Large intestine (tissue), 3 donors: ENCODE measurements around the gene PPP4R4. TPM values are rescaled to one million over a fixed set of nuclear protein-coding genes. Genes with fewer than 3 reads are reported as not detected.

Experiments used
- DNase-seq, 2 donors: peaks; one replicate each; pipeline versions ENCODE4 v3.0.0 to v3.0.0-alpha.2; 2013
- H3K27ac ChIP-seq: one replicate; pipeline ENCODE4 v1.5.1; 2013; ENCODE audit warnings: low read length
- H3K27me3 ChIP-seq: 2 replicates; pipeline ENCODE4 v1.6.1; 2013; ENCODE audit warnings: low read length; ENCODE audit not compliant: control insufficient read depth, insufficient read depth
- H3K36me3 ChIP-seq: 2 replicates; pipeline ENCODE4 v1.6.1; 2013; ENCODE audit warnings: low read length; ENCODE audit not compliant: control insufficient read depth, insufficient read depth
- H3K4me1 ChIP-seq: one replicate; pipeline ENCODE4 v1.6.1; 2013; ENCODE audit warnings: low read length; ENCODE audit not compliant: control insufficient read depth, insufficient read depth
- H3K4me3 ChIP-seq: one replicate; pipeline ENCODE4 v1.5.1; 2013; ENCODE audit warnings: low read length
- H3K9me3 ChIP-seq: one replicate; pipeline ENCODE4 v1.6.1; 2013; ENCODE audit warnings: mild to moderate bottlenecking, low read depth, low read length, moderate library complexity; ENCODE audit not compliant: control insufficient read depth
- WGBS: methylation state at CpG from one replicate; pipeline ENCODE4 v1.1.5; 2013; ENCODE audit warnings: low lambda C conversion rate; ENCODE audit not compliant: insufficient coverage; 5-methylcytosine and 5-hydroxymethylcytosine counted together
- polyA plus RNA-seq: library from polyadenylated mRNA; unstranded; fragments of 120-200 nt; gene quantifications from one replicate; pipeline ENCODE4 v1.2.1, GENCODE V29; 2013

Gene PPP4R4
- polyA plus RNA-seq, 1 donor, result 0.16 TPM

GRCh38 chr14:94163796-94164195, 10.3 kb upstream of the PPP4R4 start:
- H3K27ac ChIP-seq, result no peak overlapping the region
- WGBS, result no CpG with 5 or more reads among the region's 5 CpGs
- no peaks in the 10 kb centered on the region for H3K4me1 ChIP-seq
- peaks cover 23% of the 10 kb centered on the region for H3K27me3 ChIP-seq
- DNase-seq, result no peak
- no peaks in the 10 kb centered on the region for H3K9me3 ChIP-seq
- H3K36me3 ChIP-seq, result no peaks in the 10 kb centered on the region
- no peak overlapping the region for H3K4me3 ChIP-seq

DNA sequence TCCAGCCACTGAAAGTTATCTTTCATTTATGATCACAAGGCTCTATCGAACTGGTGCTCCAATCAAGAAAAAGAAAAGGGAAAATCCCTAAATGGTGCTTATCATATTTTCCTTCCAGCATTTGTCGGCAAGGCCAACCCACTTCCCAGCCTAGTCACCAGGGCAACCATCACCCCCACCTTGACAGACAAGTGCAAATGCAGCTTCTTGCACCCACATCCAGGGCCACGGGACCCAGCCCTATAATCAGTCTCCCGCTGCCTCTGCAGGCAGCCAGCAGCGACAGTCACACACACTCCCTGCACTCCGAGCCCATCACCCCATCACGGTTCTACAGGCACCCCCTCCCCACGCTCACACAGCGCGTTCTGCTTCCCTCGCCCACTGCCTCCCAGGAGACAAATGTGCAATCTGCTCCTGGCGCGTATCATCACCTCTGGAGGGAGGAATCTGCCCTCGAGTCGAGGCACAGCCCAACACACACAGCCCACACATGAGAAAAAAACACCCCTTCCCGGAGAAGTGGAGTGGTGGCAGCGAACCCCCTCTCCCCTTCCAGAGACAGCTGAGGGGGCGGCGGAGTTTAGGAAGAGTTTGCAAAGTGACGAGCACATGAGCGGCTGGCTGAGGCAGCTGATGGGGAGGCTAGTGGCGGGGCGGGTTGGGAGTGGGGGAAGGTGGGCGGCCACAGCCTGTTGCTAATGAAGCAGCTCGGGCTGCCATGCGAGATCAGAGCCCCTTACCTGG, 9.3 kb upstream of the PPP4R4 start:
- no CpG with 5 or more reads among the region's 26 CpGs for WGBS

DNA sequence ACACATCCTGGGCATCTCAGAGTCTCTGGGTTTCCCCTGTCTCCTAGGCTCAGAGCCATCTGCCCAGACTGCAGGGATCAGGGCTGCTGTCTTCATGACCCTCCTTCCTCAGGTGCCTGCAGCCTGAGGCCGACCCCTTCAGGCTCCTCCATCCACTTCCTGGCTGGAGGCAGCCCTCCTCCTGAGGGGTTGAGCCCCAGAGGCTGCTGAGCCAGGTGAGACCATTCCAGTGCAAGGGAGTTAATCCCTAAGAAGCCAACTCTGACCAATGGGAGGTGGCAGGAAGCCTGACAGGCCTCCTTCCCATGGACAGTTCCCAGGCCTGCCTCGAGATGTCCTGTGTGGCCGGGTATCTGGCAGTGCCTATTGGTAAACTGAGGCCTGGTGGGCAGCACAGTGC, 8.4 kb upstream of the PPP4R4 start:
- DNase-seq, result no peak
- WGBS, result no CpG with 5 or more reads among the region's 3 CpGs
- no peaks in the 10 kb centered on the region for H3K9me3 ChIP-seq
- no peaks in the 10 kb centered on the region for H3K36me3 ChIP-seq
- no peaks in the 10 kb centered on the region for H3K4me1 ChIP-seq
- no peak overlapping the region for H3K4me3 ChIP-seq
- no peak overlapping the region for H3K27ac ChIP-seq
- H3K27me3 ChIP-seq, result peaks cover 23% of the 10 kb centered on the region

More for the DNA sequence above, 9.3 kb upstream of the PPP4R4 start:
- H3K27me3 ChIP-seq, result peaks cover 23% of the 10 kb centered on the region
- no peak overlapping the region for H3K27ac ChIP-seq
- no peak overlapping the region for H3K4me3 ChIP-seq
- H3K36me3 ChIP-seq, result no peaks in the 10 kb centered on the region
- H3K9me3 ChIP-seq, result no peaks in the 10 kb centered on the region
- no peak for DNase-seq
- no peaks in the 10 kb centered on the region for H3K4me1 ChIP-seq

DNA sequence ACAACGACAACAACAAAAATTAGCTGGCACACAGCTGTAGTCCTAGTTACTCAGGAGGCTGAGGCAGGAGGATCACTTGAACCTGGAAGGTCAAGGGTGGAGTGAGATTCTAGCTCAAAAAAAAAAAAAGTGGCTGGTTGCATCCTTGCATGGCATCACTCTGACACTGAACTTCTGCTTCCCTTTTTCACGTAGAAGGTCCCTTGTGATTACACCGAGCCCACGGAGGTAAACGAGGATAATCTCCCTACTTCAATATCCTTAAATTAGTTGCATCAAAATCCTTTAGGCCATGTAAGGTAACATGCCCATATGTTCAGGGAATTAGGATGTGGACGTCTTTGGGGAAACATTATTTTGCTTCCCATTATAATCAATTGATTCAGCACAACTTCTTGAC, 4.0 kb upstream of the PPP4R4 start:
- H3K4me1 ChIP-seq, result peaks cover 8% of the 10 kb centered on the region
- H3K4me3 ChIP-seq, result no peak overlapping the region
- no peak for DNase-seq
- peaks cover 43% of the 10 kb centered on the region for H3K27me3 ChIP-seq
- H3K27ac ChIP-seq, result no peak overlapping the region
- WGBS, result 81% methylated on average over 3 of the region's 6 CpGs
- H3K9me3 ChIP-seq, result no peaks in the 10 kb centered on the region
- no peaks in the 10 kb centered on the region for H3K36me3 ChIP-seq

DNA sequence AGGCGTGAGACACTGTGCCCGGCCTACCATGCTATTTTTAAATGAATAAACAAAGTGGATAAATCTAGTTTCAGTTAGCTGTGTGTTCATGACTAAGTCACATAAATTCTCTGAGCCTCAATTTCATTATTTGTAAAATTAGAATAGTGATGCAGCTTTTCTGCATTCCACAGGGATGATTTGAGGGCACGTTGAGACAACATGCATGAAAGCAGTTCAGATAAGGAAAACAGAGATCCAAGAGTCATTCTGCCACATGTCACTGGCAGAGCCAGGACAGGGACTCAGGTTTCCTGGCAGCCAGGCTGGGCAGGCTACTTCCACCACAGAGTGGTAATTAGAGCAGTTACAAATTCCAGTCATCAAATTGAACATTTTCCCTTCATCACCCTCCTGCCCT, 2.9 kb upstream of the PPP4R4 start:
- H3K27me3 ChIP-seq, result peaks cover 45% of the 10 kb centered on the region
- no peak overlapping the region for H3K4me3 ChIP-seq
- H3K27ac ChIP-seq, result no peak overlapping the region
- H3K36me3 ChIP-seq, result no peaks in the 10 kb centered on the region
- H3K9me3 ChIP-seq, result no peaks in the 10 kb centered on the region
- no CpG with 5 or more reads among the region's 3 CpGs for WGBS
- peaks cover 12% of the 10 kb centered on the region for H3K4me1 ChIP-seq
- no peak for DNase-seq

- Histone ChIP-seq H3K4me1 (peaks cover 12% of the 10 kb centered on the region), H3K4me3 (no peak overlapping the region), H3K27ac (no peak overlapping the region), H3K36me3 (no peaks in the 10 kb centered on the region), H3K27me3 (peaks cover 51% of the 10 kb centered on the region), H3K9me3 (no peaks in the 10 kb centered on the region)
- DNase-seq, result no peak
- 93% methylated on average over 4 of the region's 5 CpGs for WGBS
Measured at GRCh38 chr14:94172545-94172944, 1.6 kb upstream of the PPP4R4 start.

GRCh38 chr14:94173471-94173884, 644 bp upstream of the PPP4R4 start:
- Histone ChIP-seq H3K27me3 (peaks cover 55% of the 10 kb centered on the region), H3K4me3 (peak overlapping the region; percentile 59), H3K9me3 (no peaks in the 10 kb centered on the region), H3K4me1 (peaks cover 12% of the 10 kb centered on the region), H3K36me3 (no peaks in the 10 kb centered on the region), H3K27ac (no peak overlapping the region)
- no CpG with 5 or more reads among the region's 20 CpGs for WGBS
- DNase-seq, result peak in 1 of 2 donors; percentile 34

- Histone ChIP-seq H3K4me1 (peaks cover 12% of the 10 kb centered on the region), H3K27me3 (peaks cover 57% of the 10 kb centered on the region), H3K36me3 (no peaks in the 10 kb centered on the region), H3K4me3 (no peak overlapping the region), H3K9me3 (no peaks in the 10 kb centered on the region), H3K27ac (no peak overlapping the region)
- DNase-seq, result peak in 1 of 2 donors; percentile 13
- no CpG with 5 or more reads among the region's 39 CpGs for WGBS
Measured at GRCh38 chr14:94174604-94175010, 485 bp downstream of the PPP4R4 start.

DNA sequence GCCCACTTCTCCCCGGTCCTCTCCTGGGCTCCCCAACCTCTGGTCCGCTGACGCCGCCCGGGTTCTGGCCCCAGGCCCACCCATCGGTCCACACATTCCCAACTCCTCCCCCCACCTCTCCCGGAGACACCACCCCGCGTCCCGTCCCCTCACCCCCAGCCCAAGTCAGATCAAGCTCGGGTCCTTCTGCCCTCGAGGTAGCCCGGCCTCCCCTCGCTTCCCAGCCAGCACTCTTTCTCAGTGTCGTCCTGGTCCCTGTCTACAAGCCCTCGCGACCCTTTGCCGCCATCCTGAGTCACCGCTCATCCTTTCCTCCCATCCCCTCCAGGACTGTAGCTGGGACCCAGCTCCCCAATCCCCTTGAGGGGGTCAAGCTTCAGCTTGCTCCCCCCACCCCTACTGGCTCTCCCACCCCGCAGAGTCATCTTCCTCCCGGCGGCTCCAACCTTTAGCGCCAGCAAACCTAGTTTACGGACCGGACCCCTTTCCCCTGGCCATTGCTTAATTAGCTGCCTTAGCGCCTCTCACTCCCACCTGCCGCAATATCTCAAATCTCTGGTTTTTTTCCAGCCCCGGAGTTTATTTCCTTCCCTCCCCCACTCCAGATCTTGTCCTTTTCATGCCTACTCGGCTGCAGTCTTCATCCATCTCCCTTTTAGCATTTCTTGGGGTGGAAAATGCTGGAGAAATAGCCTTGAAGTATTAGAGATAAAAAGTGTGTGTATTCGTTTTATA, 1.1 kb downstream of the PPP4R4 start:
- 9% methylated on average over 4 of the region's 30 CpGs for WGBS
- peaks cover 12% of the 10 kb centered on the region for H3K4me1 ChIP-seq
- no peak overlapping the region for H3K27ac ChIP-seq
- peaks cover 57% of the 10 kb centered on the region for H3K27me3 ChIP-seq
- DNase-seq, result peak in 1 of 2 donors; percentile 14
- no peaks in the 10 kb centered on the region for H3K36me3 ChIP-seq
- no peak overlapping the region for H3K4me3 ChIP-seq
- no peaks in the 10 kb centered on the region for H3K9me3 ChIP-seq

GRCh38 chr14:94175747-94176146, 1.6 kb downstream of the PPP4R4 start:
- Histone ChIP-seq H3K27me3 (peaks cover 57% of the 10 kb centered on the region), H3K4me1 (peaks cover 12% of the 10 kb centered on the region), H3K9me3 (no peaks in the 10 kb centered on the region), H3K4me3 (no peak overlapping the region), H3K27ac (no peak overlapping the region), H3K36me3 (no peaks in the 10 kb centered on the region)
- 29% methylated on average over 4 of the region's 7 CpGs for WGBS
- no peak for DNase-seq
